A204.1 (cell line): Measurements from ENCODE around the gene F11.
"Not testable (repeated sequence)": the region's sequence is repeated elsewhere in the genome, so short reads cannot be mapped to it uniquely, and the experiment has no call there.

Source experiments
- FAIRE-seq: peaks from 2 replicates; lab custom pipeline; 2012; peaks lifted over from hg19 to GRCh38; lab: Jason Lieb, UNC

The F11 gene

DNA sequence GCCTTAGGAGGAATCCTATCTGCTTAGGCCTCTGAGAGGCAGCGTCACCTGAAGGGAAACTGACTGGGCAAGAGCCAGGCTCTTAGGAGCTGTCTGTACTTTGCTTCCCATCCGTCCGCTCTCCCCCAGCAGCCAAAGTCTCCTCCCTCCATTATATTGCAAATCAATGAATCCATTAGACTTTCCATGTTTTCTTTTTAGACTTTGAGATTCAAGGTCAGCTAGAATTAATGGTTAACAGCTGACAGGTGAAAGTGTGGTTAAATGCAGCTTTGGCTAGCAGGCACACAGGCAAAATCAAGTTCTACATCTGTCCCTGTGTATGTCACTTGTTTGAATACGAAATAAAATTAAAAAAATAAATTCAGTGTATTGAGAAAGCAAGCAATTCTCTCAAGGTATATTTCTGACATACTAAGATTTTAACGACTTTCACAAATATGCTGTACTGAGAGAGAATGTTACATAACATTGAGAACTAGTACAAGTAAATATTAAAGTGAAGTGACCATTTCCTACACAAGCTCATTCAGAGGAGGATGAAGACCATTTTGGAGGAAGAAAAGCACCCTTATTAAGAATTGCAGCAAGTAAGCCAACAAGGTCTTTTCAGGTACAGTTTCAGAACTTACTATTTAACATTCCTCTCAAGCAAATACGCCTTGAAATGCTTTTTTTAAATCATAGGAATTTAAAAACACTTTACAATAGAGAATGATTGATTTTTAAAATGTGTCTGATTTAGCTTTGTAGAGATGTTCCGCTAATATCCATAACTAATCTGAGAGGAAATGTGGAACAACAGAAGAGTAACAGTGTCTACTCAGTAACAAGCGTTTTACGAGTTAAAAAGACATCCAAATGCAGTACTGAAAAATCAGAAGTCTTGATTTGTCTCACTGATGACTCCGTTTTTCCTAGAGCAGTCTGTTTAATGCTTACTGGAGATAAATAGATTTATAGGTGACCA is at the start of gene F11:
Gene F11, plus strand, starts transcription at position 507 of the 970 bp plus-strand sequence. CDS start 948 bp downstream, outside the sequence.
- no peak for FAIRE-seq

GRCh38 chr4:186216465-186217024 is 49.4 kb upstream of the F11 start:
- no peak for FAIRE-seq

- no peak for FAIRE-seq
Measured at GRCh38 chr4:186217733-186218293, 48.2 kb upstream of the F11 start.

DNA sequence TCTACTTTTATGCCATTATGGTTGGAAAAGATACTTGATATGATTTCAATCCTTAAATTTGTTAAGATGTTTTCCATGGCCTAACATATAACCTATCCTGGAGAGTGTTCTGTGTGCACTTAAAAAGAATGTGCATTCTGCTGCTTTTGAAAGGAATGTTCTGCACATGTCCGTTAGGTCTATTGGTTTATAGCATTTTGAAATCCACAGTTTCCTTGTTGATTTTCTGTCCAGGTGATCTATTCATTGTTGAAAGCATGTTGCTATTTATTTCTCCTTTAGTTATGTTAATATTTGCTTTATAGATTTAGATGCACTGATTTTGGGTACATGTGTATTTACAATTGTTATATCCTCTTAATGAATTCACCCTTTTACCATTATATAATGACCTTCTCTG is 44.4 kb upstream of the F11 start:
- FAIRE-seq, result no peak

GRCh38 chr4:186225848-186226247 is 40.1 kb upstream of the F11 start:
- FAIRE-seq, result no peak

DNA sequence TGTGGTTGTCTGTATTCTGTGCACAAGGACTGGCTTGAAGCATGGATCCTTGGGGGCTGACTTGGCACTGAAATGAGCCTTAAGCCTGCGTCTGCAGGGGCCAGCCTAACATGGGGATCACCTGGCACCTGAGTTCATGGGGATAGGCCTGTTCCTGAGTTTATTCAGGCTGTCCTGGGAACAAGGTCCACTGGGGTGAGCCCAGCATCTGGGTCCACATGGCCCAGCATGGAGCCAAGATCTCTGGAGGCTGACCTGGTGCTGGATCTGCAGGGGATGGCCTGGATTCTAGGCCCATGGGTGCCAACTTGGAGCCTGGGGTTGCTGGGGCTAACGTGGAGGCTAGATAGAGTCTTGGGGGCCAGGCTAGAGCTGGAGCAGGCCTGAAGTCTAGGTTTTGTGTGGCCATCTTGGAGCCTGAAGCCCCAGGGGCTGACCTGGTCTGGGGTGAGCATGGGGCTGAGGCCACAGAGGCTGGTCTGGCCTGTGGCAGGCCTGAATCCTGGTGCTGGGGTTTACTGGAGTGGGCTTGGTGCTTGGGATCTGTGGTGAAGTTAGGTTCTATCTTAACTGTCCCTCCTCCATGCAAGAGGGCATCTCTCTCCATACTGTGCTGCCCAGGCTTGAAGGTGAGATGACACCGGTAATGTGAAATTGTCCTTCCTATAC is 39.3 kb upstream of the F11 start:
- FAIRE-seq, result no peak

DNA sequence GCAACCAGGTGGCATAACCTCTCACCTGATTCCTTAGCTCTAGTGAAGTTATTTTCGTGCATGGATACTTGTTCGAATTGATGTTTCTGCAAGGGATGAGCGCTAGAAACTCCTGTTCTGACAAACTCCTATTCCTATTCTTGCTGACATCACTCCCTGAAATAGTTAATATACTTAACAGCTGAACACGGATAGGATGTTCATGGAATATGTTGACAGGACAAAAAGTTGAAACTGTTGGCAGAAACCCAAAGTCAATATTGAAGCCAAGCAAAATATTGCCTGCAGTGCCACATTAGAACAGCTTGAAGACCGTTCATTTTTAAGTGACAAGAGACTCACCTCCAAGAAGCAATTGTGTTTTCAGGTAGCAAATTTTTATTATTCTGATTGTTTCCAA is 38.8 kb upstream of the F11 start, which contains the start of gene KLKB1:
Gene KLKB1, plus strand, starts transcription at position 287 of the 400 bp plus-strand sequence. CDS start 689 bp downstream, outside the sequence.
- FAIRE-seq, result no peak

GRCh38 chr4:186227744-186228513 is 38.1 kb upstream of the F11 start:
- FAIRE-seq, result no peak

GRCh38 chr4:186228514-186228894 is 37.5 kb upstream of the F11 start:
- FAIRE-seq, result no peak

DNA sequence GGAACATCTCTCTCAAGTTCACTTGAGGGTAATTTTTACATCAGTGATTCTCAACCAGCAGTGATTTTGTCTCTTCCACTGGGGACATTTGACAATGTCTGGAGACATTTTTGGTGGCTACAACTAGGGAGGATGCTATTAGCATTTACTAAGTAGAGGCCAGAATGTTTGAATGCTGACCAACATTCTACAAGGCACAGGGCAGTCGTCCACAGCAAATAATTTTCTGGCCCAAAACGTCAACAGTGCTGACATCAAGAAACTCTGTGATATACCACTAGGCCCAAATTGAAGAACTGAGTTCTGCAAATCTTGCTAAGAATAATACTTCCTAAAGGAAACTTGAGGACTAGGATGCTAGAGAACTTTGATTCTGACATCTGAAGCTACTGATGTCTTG is 31.6 kb upstream of the F11 start:
- FAIRE-seq, result no peak

- FAIRE-seq, result no peak
Measured at GRCh38 chr4:186236126-186236525, 29.9 kb upstream of the F11 start.

- FAIRE-seq, result no peak
Measured at GRCh38 chr4:186240452-186240847, 25.5 kb upstream of the F11 start.

DNA sequence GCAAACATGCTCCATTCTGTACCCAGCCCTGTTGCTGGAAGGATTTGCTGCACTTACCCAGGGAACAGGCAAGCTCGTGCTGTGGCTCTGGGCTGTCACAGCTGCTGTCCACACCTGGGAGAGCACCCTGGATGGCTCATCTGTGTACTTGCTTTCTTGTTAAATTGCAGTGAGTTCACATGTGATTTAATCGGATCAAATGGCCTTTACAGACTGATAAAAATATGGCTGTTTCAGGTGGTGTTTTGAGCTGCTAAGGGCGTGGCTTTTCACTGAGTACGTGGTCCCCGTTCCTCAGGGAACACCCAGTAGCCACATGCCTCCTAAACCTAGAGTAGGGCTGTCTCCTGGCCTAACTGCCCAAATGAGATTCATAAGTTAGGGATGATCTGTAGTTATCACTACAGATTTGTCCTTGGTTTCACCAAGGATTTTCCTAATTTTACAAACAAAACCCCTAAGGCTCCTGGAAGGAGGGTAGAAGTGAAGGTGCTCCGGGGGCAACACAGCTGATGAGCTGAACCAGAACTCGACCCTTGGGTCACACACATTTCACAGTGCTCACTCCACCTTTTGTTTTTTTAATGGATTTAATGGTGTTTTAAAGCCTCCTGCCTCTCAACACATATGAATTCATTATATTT is 25.0 kb upstream of the F11 start:
- no peak for FAIRE-seq

- no peak for FAIRE-seq
Measured at GRCh38 chr4:186241616-186242015, 24.4 kb upstream of the F11 start.

DNA sequence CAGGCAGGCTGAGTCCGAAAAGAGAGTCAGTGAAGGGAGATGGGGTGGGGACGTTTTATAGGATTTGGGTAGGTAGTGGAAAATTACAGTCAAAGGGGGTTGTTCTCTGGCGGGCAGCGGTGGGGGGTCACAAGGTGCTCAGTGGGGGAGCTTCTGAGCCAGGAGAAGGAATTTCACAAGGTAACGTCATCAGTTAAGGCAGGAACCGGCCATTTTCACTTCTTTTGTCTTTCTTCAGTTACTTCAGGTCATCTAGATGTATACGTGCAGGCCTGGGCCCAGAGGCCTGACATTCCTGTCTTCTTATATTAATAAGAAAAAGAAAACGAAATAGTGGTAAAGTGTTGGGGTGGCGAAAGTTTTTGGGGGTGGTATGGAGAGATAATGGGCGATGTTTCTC is 24.0 kb upstream of the F11 start:
- not testable (repeated sequence) for FAIRE-seq

- no peak for FAIRE-seq
Measured at GRCh38 chr4:186243331-186243730, 22.7 kb upstream of the F11 start.

DNA sequence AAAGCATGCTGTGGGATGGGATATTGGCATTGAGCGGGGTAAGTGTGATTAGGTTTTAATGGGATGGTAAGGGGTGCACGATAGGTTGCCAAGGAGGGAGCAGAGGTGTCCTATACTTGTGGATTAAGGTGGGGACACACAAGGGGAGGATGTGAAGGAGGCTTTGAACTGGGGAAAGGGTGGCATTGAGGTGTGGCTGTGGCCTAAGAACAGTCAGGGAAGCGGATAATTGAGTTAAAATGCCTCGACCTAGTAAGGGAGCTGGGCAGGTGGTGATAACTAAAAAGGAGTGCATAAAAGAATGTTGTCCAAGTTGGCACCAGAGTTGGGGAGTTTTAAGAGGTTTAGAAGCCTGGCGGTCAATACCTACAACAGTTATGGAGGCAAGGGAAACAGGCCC is 21.2 kb upstream of the F11 start:
- FAIRE-seq, result no peak

GRCh38 chr4:186247062-186247752 is 18.8 kb upstream of the F11 start:
- not testable (repeated sequence) for FAIRE-seq

DNA sequence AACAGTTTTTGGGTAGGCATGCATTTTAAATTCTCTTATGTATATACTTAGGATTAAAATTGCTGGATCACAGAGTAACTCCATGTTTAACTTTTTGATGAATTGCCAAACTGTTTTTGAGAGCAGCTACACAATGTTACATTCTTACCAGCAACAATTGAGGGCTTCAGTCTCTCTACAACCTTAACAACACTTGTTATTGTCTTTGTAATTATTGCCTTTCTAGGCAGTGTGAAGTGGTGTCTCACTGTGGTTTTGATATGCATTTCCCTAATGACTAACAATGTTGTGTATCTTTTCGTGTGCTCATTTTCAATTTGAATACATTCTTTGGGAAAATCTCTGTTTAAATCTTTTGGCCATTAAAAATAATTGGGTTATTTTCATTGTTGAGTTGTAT is 17.3 kb upstream of the F11 start:
- no peak for FAIRE-seq
